SK-N-SH (cell line): ENCODE data around the gene FMR1. TPM values are rescaled to one million over a fixed set of nuclear protein-coding genes. Genes with fewer than 3 reads are reported as not detected.

Experiments used
- CTCF ChIA-PET: fragments of 300-600, 350-600 bp; formaldehyde crosslinking; extraction: SDS; loops from one replicate; lab custom pipeline; 2021; lab: Yijun Ruan, JAX
- POLR2A ChIA-PET: fragments of 350-600 bp; sonication (Branson Sonifier 250); formaldehyde crosslinking; extraction: SDS; loops from one replicate; lab custom pipeline; 2020; ENCODE audit warnings: antibody characterized with exemption, inconsistent platforms; lab: Yijun Ruan, JAX
- DNase-seq: peaks from one replicate; pipeline ENCODE4 v3.0.0; 2012
- H2AFZ ChIP-seq: fragments of 200-600 bp; sonication (generic); 2 replicates; pipeline ENCODE4 v1.8.1; 2016; ENCODE audit warnings: antibody characterized with exemption, mild to moderate bottlenecking, low read depth
- H3F3A ChIP-seq: fragments of 200-600 bp; sonication (generic); replicated peaks from 2 replicates; pipeline ENCODE3; 2016; ENCODE audit warnings: antibody characterized with exemption, mild to moderate bottlenecking; ENCODE audit not compliant: insufficient read depth
- H3K27ac ChIP-seq, 2 experiments: fragments of 200-500 bp in 1 of 2; fragments of 200-600 bp in 1 of 2; sonication (Bioruptor generic) in 1 of 2; sonication (generic), shearing (Covaris generic) in 1 of 2; 2 replicates each; pipeline versions ENCODE4 v1.5.1 to v1.6.1; 2014 to 2016; ENCODE audit warnings: low read depth in 2 of 2, inconsistent platforms in 1 of 2, low read length in 1 of 2, mild to moderate bottlenecking in 1 of 2, mixed read lengths in 1 of 2
- H3K27me3 ChIP-seq: fragments of 200-600 bp; sonication (generic), shearing (Covaris generic); 2 replicates; pipeline ENCODE4 v1.6.1; 2016; ENCODE audit warnings: mixed run types; ENCODE audit not compliant: insufficient read depth
- H3K36me3 ChIP-seq, 2 experiments: fragments of 200-500 bp in 1 of 2; fragments of 200-600 bp in 1 of 2; sonication (Bioruptor generic) in 1 of 2; sonication (generic) in 1 of 2; replicated peaks in 1 of 2; 2 replicates each; pipeline versions ENCODE3 to v1.5.1; 2014 to 2016; ENCODE audit warnings: low read length in 1 of 2, mild to moderate bottlenecking in 1 of 2; ENCODE audit not compliant: insufficient read depth in 2 of 2, control insufficient read depth in 1 of 2
- H3K4me1 ChIP-seq, 2 experiments: fragments of 200-500 bp in 1 of 2; fragments of 200-600 bp in 1 of 2; sonication (Bioruptor generic) in 1 of 2; sonication (generic), shearing (Covaris generic) in 1 of 2; 2 replicates each; pipeline versions ENCODE4 v1.5.1 to v1.6.1; 2014 to 2016; ENCODE audit warnings: low read depth in 1 of 2, low read length in 1 of 2, mixed run types in 1 of 2; ENCODE audit not compliant: insufficient read depth in 2 of 2, control insufficient read depth in 1 of 2
- H3K4me2 ChIP-seq: fragments of 200-600 bp; sonication (generic), shearing (Covaris generic); 2 replicates; pipeline ENCODE4 v1.6.1; 2017; ENCODE audit warnings: mixed run types
- H3K4me3 ChIP-seq, 2 experiments: fragments of 200-500 bp in 1 of 2; fragments of 200-600 bp in 1 of 2; sonication (Bioruptor generic) in 1 of 2; sonication (generic), shearing (Covaris generic) in 1 of 2; 2 replicates each; pipeline versions ENCODE4 v1.5.1 to v1.8.1; 2014 to 2016; ENCODE audit warnings: low read depth in 2 of 2, inconsistent platforms in 1 of 2, low read length in 1 of 2, mild to moderate bottlenecking in 1 of 2, mixed read lengths in 1 of 2, moderate library complexity in 1 of 2
- H3K79me2 ChIP-seq: fragments of 200-600 bp; sonication (generic); 2 replicates; pipeline ENCODE4 v1.8.1; 2017; ENCODE audit warnings: mild to moderate bottlenecking; ENCODE audit not compliant: insufficient read depth
- H3K9ac ChIP-seq: fragments of 200-600 bp; sonication (generic); 2 replicates; pipeline ENCODE4 v1.6.1; 2017; ENCODE audit warnings: mixed run types
- H3K9me2 ChIP-seq: fragments of 200-600 bp; sonication (generic); 2 replicates; pipeline ENCODE4 v1.6.1; 2017; ENCODE audit warnings: mixed run types
- H3K9me3 ChIP-seq: fragments of 200-600 bp; sonication (generic); 2 replicates; pipeline ENCODE4 v1.6.1; 2017; ENCODE audit warnings: mixed run types, mild to moderate bottlenecking, moderate library complexity
- H4K20me1 ChIP-seq: fragments of 200-600 bp; sonication (generic); 2 replicates; pipeline ENCODE4 v1.6.1; 2017; ENCODE audit warnings: mild to moderate bottlenecking, mixed run types; ENCODE audit not compliant: insufficient read depth
- FOSL2 ChIP-seq: IDR thresholded peaks from 2 replicates; pipeline ENCODE4 v1.4.0; 2012; ENCODE audit warnings: low read depth, mild to moderate bottlenecking, moderate library complexity, borderline replicate concordance
- FOXJ3 ChIP-seq: sonication (generic); formaldehyde crosslinking; IDR thresholded peaks from 2 replicates; pipeline ENCODE4 v1.5.1; 2020; ENCODE audit warnings: mild to moderate bottlenecking, missing genetic modification reagents
- FOXM1 ChIP-seq: IDR thresholded peaks from 2 replicates; pipeline ENCODE4 v1.4.0; 2012; ENCODE audit warnings: low read depth, mild to moderate bottlenecking
- GABPA ChIP-seq: IDR thresholded peaks from 2 replicates; pipeline ENCODE4 v1.4.0; 2012; ENCODE audit warnings: low read depth, mild to moderate bottlenecking
- JUND ChIP-seq: IDR thresholded peaks from 2 replicates; pipeline ENCODE4 v1.4.0; 2012
- MEF2A ChIP-seq: IDR thresholded peaks from 2 replicates; pipeline ENCODE4 v1.4.0; 2012; ENCODE audit warnings: low read depth, borderline replicate concordance
- POLR2AphosphoS5 ChIP-seq: IDR thresholded peaks from 2 replicates; pipeline ENCODE4 v1.6.1; 2012; ENCODE audit warnings: low read depth, low read length
- RFX5 ChIP-seq: IDR thresholded peaks from 2 replicates; pipeline ENCODE4 v1.6.1; 2012; ENCODE audit warnings: mild to moderate bottlenecking, improper control_type of control experiment, low read length
- RXRA ChIP-seq: IDR thresholded peaks from 2 replicates; pipeline ENCODE4 v1.4.0; 2012; ENCODE audit warnings: low read depth, mild to moderate bottlenecking, borderline replicate concordance
- TAF1 ChIP-seq: IDR thresholded peaks from 2 replicates; pipeline ENCODE4 v1.6.1; 2012; ENCODE audit warnings: low read depth, mild to moderate bottlenecking, low read length, moderate library complexity, borderline replicate concordance
- USF1 ChIP-seq: IDR thresholded peaks from 2 replicates; pipeline ENCODE4 v1.4.0; 2012; ENCODE audit warnings: low read depth, borderline replicate concordance
- USF2 ChIP-seq: fragments of 150-350 bp; IDR thresholded peaks from 2 replicates; pipeline ENCODE4 v1.6.1; 2017; ENCODE audit warnings: antibody characterized with exemption, low read length, low read depth, borderline replicate concordance
- WGBS: methylation state at CpG from one replicate; pipeline ENCODE4 v1.1.6; 2017; ENCODE audit warnings: low lambda C conversion rate; 5-methylcytosine and 5-hydroxymethylcytosine counted together
- polyA plus RNA-seq, 3 experiments: library from polyadenylated mRNA; depleted of rRNA; stranded (reverse); fragments of >200 nt; gene quantifications; 2 replicates each; pipeline ENCODE4 v1.2.3, GENCODE V29; 2012

Gene FMR1
- polyA plus RNA-seq, 1 of the 3 experiments (the other 2 are of a cell fraction): 7.8 TPM

GRCh38 chrX:147894366-147894963 lies 17.3 kb upstream of the FMR1 start:
- WGBS: 4% methylated on average over 4 of the region's 4 CpGs
- POLR2A ChIA-PET: no interaction called here
- Histone ChIP-seq H3K4me1 (no peaks in the 10 kb centered on the region), H3F3A (no peaks in the 10 kb centered on the region), H3K4me2 (no peak overlapping the region), H3K27ac (no peak overlapping the region), H3K9ac (no peak overlapping the region), H4K20me1 (no peaks in the 10 kb centered on the region), H3K27me3 (no peaks in the 10 kb centered on the region), H3K9me3 (no peaks in the 10 kb centered on the region), H3K4me3 (no peak overlapping the region), H3K9me2 (no peaks in the 10 kb centered on the region), H2AFZ (no peak overlapping the region), H3K36me3 (no peaks in the 10 kb centered on the region), H3K79me2 (no peaks in the 10 kb centered on the region)
- TF ChIP-seq RXRA (no peak), TAF1 (no peak), GABPA (no peak), FOXJ3 (CRISPR knock-in tag) (no peak), RFX5 (no peak), JUND (no peak), USF2 (no peak)
- DNase-seq: no peak
- CTCF ChIA-PET: no interaction called here

- no peaks in the 10 kb centered on the region for H3K9me3 ChIP-seq
- DNase-seq: no peak
- TF ChIP-seq FOXM1 (no peak), JUND (no peak), MEF2A (no peak), USF1 (no peak), FOSL2 (no peak)
- H3K79me2 ChIP-seq: no peaks in the 10 kb centered on the region
- CTCF ChIA-PET: no interaction called here
- H2AFZ ChIP-seq: no peak overlapping the region
- H3K4me3 ChIP-seq: no peak overlapping the region; a peak in 1 of 4 replicates
- H3K27me3 ChIP-seq: no peaks in the 10 kb centered on the region
- H3K9me2 ChIP-seq: no peaks in the 10 kb centered on the region
- H3K4me2 ChIP-seq: no peak overlapping the region
- no peak overlapping the region for H3K27ac ChIP-seq
- no peaks in the 10 kb centered on the region for H4K20me1 ChIP-seq
- POLR2A ChIA-PET: no interaction called here
- no peaks in the 10 kb centered on the region for H3K36me3 ChIP-seq
- 48% methylated on average over 28 of the region's 31 CpGs for WGBS
- H3K9ac ChIP-seq: no peak overlapping the region
- H3K4me1 ChIP-seq: no peaks in the 10 kb centered on the region
- H3F3A ChIP-seq: no peaks in the 10 kb centered on the region
Observed at GRCh38 chrX:147897117-147897516, 14.6 kb upstream of the FMR1 start.

GRCh38 chrX:147898951-147899350 lies 12.8 kb upstream of the FMR1 start:
- WGBS: 0% methylated on average over 1 of the region's 1 CpG
- no peaks in the 10 kb centered on the region for H3F3A ChIP-seq
- no peaks in the 10 kb centered on the region for H3K9me2 ChIP-seq
- CTCF ChIA-PET: no interaction called here
- no peak overlapping the region for H3K9ac ChIP-seq
- H3K4me3 ChIP-seq: no peak overlapping the region
- H3K9me3 ChIP-seq: no peaks in the 10 kb centered on the region
- H3K4me2 ChIP-seq: no peak overlapping the region
- DNase-seq: no peak
- no peaks in the 10 kb centered on the region for H4K20me1 ChIP-seq
- H3K27me3 ChIP-seq: no peaks in the 10 kb centered on the region
- TF ChIP-seq FOXJ3 (CRISPR knock-in tag): no peak
- no peak for TF ChIP-seq POLR2AphosphoS5
- TF ChIP-seq, all 33 proteins: peak for 0
- H3K27ac ChIP-seq: no peak overlapping the region
- no peak overlapping the region for H2AFZ ChIP-seq
- H3K79me2 ChIP-seq: no peaks in the 10 kb centered on the region
- POLR2A ChIA-PET: no interaction called here
- H3K36me3 ChIP-seq: no peaks in the 10 kb centered on the region
- no peaks in the 10 kb centered on the region for H3K4me1 ChIP-seq
